GM12873 (cell line): ENCODE measurements around the gene CEP83.

Source experiments
- CTCF ChIP-seq: IDR thresholded peaks from 2 replicates; pipeline ENCODE4 v1.5.1; 2012; ENCODE audit warnings: low read depth, mild to moderate bottlenecking, moderate library complexity, low read length, control low read depth; ENCODE audit not compliant: insufficient read depth; ENCODE audit errors: missing control alignments

CEP83 gene

GRCh38 chr12:94416613-94417012, 43.1 kb downstream of the CEP83 start:
- TF ChIP-seq CTCF = no peak

GRCh38 chr12:94415066-94415465, 44.6 kb downstream of the CEP83 start:
- no peak for TF ChIP-seq CTCF

GRCh38 chr12:94405413-94406116, 54.1 kb downstream of the CEP83 start:
- no peak for TF ChIP-seq CTCF

GRCh38 chr12:94404854-94405253, 54.8 kb downstream of the CEP83 start:
- no peak for TF ChIP-seq CTCF

GRCh38 chr12:94401326-94401725, 58.3 kb downstream of the CEP83 start:
- TF ChIP-seq CTCF = no peak

- TF ChIP-seq CTCF = no peak
Measured at GRCh38 chr12:94397401-94397800, 62.3 kb downstream of the CEP83 start.

- no peak for TF ChIP-seq CTCF
Measured at GRCh38 chr12:94390130-94390485, 69.6 kb downstream of the CEP83 start.
